ENCODE data around the gene CBARP.

Gene CBARP

DNA sequence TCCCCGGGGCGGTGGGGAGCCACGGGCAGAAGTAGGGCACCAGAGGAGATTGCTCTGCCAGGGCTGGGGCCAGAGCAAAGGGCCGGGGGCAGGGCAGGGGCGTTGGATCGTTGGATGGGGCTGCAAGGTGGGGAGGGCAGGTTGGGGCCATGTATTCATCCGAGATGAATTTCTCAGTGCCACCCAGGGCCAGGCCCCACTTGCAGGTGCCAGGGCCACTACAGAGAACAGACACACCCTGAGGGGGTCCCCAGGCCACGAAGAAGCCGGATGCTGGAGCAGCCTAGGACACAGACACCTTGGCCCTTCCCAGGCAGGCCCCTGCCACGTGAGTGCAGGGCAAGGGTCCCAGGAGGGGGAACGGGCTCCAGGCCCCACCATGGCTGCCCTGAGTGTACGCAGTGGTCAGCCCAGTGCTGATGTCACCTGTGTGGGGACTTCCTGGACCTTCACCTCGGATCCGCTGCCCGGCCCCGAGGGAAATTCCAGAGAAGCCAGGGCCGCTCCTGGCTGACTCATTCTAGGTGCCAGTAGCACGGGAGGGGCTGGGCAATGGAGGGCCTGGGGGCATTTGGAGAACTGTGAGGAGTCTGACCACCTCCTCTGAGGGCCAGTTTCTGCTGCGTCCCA lies 54.1 kb downstream of the CBARP start:
- Mint-ChIP-seq H3K27me3 (ENCODE audit: low read depth) (no peaks in the 10 kb centered on the region), H3K9me3 (no peaks in the 10 kb centered on the region), H3K4me1 (ENCODE audit: low read depth) (peaks cover 13% of the 10 kb centered on the region), H3K36me3 (ENCODE audit: low read depth) (peaks cover 3% of the 10 kb centered on the region), H3K27ac (no peak overlapping the region), H3K4me3 (no peak overlapping the region)

DNA sequence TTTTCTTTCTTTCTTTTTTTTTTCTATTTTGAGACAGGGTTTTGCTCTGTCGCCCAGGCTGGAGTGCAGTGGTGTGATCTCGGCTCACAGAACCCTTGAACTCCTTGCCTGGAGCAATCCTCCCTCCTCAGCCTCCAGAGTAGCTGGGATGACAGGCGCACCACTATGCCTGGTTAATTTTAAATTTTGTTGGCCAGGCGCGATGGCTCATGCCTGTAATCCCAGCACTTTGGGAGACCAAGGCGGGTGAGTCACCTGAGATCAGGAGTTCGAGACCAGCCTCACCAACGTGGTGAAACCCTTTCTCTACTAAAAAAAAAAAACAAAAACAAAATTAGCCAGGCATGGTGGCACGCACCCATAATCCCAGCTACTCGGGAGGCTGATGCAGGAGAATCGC lies 55.1 kb downstream of the CBARP start:
- Mint-ChIP-seq H3K27ac (no peak overlapping the region), H3K4me1 (ENCODE audit: low read depth) (peaks cover 13% of the 10 kb centered on the region), H3K4me3 (no peak overlapping the region), H3K27me3 (ENCODE audit: low read depth) (no peaks in the 10 kb centered on the region), H3K36me3 (ENCODE audit: low read depth) (peaks cover 3% of the 10 kb centered on the region), H3K9me3 (no peaks in the 10 kb centered on the region)

DNA sequence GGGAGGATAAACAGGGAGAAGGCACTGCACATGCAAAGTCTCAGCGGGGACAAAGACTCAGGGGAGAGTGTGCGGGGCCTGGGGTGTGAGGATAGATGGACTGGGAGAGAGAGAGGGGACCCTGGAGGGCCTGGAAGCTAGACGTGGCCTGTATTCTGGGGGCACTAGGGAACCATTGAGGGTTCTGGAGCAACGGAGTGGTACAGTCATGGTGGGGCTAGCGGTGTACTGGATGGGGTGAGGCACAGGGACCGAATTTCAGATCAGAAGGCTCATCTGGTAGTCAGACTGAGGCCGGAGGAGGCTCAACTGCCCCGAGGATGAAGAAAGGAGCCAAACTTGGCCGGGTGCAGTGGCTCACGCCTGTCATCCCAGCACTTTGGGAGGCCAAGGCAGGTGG lies 55.7 kb downstream of the CBARP start:
- peaks cover 3% of the 10 kb centered on the region for H3K36me3 Mint-ChIP-seq (ENCODE audit: low read depth)

DNA sequence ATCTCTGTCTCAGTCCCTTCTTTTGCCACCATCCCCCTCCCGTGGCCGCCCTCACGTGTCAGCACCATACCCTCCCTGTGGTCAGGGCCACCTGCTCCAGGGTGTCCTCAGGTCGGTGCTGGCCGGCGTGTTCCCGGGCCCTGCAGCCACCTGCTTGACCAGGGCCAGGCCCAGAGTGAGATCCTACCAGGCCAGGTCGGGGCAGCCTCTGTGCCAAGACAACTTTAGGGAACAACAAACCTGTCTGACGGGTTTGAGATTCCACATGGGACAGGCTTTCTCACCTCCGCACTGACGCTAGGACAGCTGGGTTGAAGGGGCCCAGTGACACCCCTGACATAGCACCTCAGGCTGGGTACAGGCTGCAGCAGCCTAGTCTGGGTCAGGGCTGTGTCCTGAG lies 56.2 kb downstream of the CBARP start:
- Mint-ChIP-seq H3K27ac (no peak overlapping the region), H3K9me3 (no peaks in the 10 kb centered on the region), H3K4me3 (peak overlapping the region; percentile 56), H3K36me3 (ENCODE audit: low read depth) (peaks cover 3% of the 10 kb centered on the region), H3K4me1 (ENCODE audit: low read depth) (peaks cover 16% of the 10 kb centered on the region), H3K27me3 (ENCODE audit: low read depth) (no peaks in the 10 kb centered on the region)

More for the DNA sequence above, 55.7 kb downstream of the CBARP start:
- H3K27ac Mint-ChIP-seq: no peak overlapping the region
- no peaks in the 10 kb centered on the region for H3K9me3 Mint-ChIP-seq
- peaks cover 16% of the 10 kb centered on the region for H3K4me1 Mint-ChIP-seq (ENCODE audit: low read depth)
- no peaks in the 10 kb centered on the region for H3K27me3 Mint-ChIP-seq (ENCODE audit: low read depth)
- H3K4me3 Mint-ChIP-seq: no peak overlapping the region
